Natural killer cell (primary cell): Measurements from ENCODE around the gene ABCG4. TPM values are rescaled to one million over a fixed set of nuclear protein-coding genes. Genes with fewer than 3 reads are reported as not detected.
A peak's percentile ranks its signal among the peaks of the same experiment; 100 is the strongest.

ENCODE experiments used
- ATAC-seq, 3 donors: fragments of 150-1000 bp in 2 of 3; fragments of 200-7000 bp in 1 of 3; cut with Tn5 transposase; 1 replicate in 1 of 3; 2 replicates in 2 of 3; pipeline ENCODE4 v1.10.0; 2021; ENCODE audit warnings: mild to moderate bottlenecking in 2 of 3, moderate library complexity in 2 of 3
- DNase-seq, 2 donors: peaks; one replicate each; pipeline versions ENCODE4 v3.0.0 to v3.0.0-alpha.2; 2013 to 2021; ENCODE audit warnings: mixed read lengths in 1 of 2
- H3K27ac ChIP-seq: one replicate; pipeline ENCODE4 v1.5.1; 2013; ENCODE audit warnings: mild to moderate bottlenecking, low read length
- H3K27me3 ChIP-seq: one replicate; pipeline ENCODE4 v1.6.1; 2013; ENCODE audit warnings: low read length; ENCODE audit not compliant: control insufficient read depth, insufficient read depth
- H3K36me3 ChIP-seq: one replicate; pipeline ENCODE4 v1.6.1; 2013; ENCODE audit warnings: low read length; ENCODE audit not compliant: control insufficient read depth, insufficient read depth
- H3K4me1 ChIP-seq: one replicate; pipeline ENCODE4 v1.6.1; 2013; ENCODE audit warnings: low read length; ENCODE audit not compliant: control insufficient read depth, insufficient read depth
- H3K4me3 ChIP-seq: one replicate; pipeline ENCODE4 v1.5.1; 2013; ENCODE audit warnings: low read length
- H3K9me3 ChIP-seq: one replicate; pipeline ENCODE4 v1.6.1; 2013; ENCODE audit warnings: low read length; ENCODE audit not compliant: control insufficient read depth, insufficient read depth
- H3K27ac Mint-ChIP-seq, 2 donors: one replicate each; pipeline ENCODE4 v1.8.0; 2022; ENCODE audit warnings: mild to moderate bottlenecking in 2 of 2, mixed read lengths in 2 of 2, moderate library complexity in 1 of 2
- H3K27me3 Mint-ChIP-seq, 2 donors: one replicate each; pipeline ENCODE4 v1.8.0; 2022; ENCODE audit warnings: low read depth in 2 of 2, mixed read lengths in 2 of 2
- H3K36me3 Mint-ChIP-seq: one replicate; pipeline ENCODE4 v1.8.0; 2022; ENCODE audit warnings: mixed read lengths
- H3K4me1 Mint-ChIP-seq, 2 donors: one replicate each; pipeline ENCODE4 v1.8.0; 2022; ENCODE audit warnings: mixed read lengths in 2 of 2
- H3K4me3 Mint-ChIP-seq: one replicate; pipeline ENCODE4 v1.8.0; 2022; ENCODE audit warnings: mild to moderate bottlenecking, moderate library complexity, mixed read lengths
- H3K9me3 Mint-ChIP-seq, 2 donors: one replicate each; pipeline ENCODE4 v1.8.0; 2022; ENCODE audit warnings: mixed read lengths in 2 of 2
- CTCF ChIP-seq: fragments of 200-600 bp; IDR thresholded peaks from one replicate; pipeline ENCODE4 v1.8.0; 2022; ENCODE audit warnings: antibody characterized with exemption
- WGBS: methylation state at CpG from one replicate; pipeline ENCODE4 v1.1.7; 2013; ENCODE audit warnings: missing lambda C conversion rate; ENCODE audit not compliant: insufficient coverage; 5-methylcytosine and 5-hydroxymethylcytosine counted together
- intact Hi-C: fragments of 100-400 bp; cut with micrococcal nuclease; formaldehyde crosslinking; loops from one replicate; pipeline ENCODE4 v1.14.2; 2022
- total RNA-seq, 4 donors: library from RNA; stranded (reverse); fragments of 120-200 nt in 1 of 4; gene quantifications; one replicate each; pipeline versions ENCODE4 v1.2.3 to v1.2.4, GENCODE V29; 2013 to 2022

The ABCG4 gene
- total RNA-seq, 3 donors from 2014 or later (not counting 1 experiment from before 2014, with no cell fraction given) = 0.09 TPM; not detected in 2

- H3K4me3 ChIP-seq = no peak overlapping the region
- TF ChIP-seq CTCF = no peak
- Mint-ChIP-seq H3K4me3 (no peak overlapping the region), H3K9me3 (no peaks in the 10 kb centered on the region), H3K4me1 (peaks cover 20 to 27% of the 10 kb centered on the region in 2 donors), H3K27ac (no peak overlapping the region), H3K27me3 (no peaks in the 10 kb centered on the region), H3K36me3 (peaks cover 6% of the 10 kb centered on the region)
- H3K9me3 ChIP-seq = no peaks in the 10 kb centered on the region
- WGBS = 95% methylated on average over 3 of the region's 3 CpGs
- no peak for DNase-seq
- H3K36me3 ChIP-seq = peaks cover 36% of the 10 kb centered on the region
- intact Hi-C loops = no loop called here
- ATAC-seq = no peak
- no peaks in the 10 kb centered on the region for H3K27me3 ChIP-seq
- H3K27ac ChIP-seq = no peak overlapping the region
- peaks cover 19% of the 10 kb centered on the region for H3K4me1 ChIP-seq
Measured at GRCh38 chr11:119117004-119117706, 31.7 kb upstream of the ABCG4 start.

GRCh38 chr11:119118227-119118626 lies 30.6 kb upstream of the ABCG4 start:
- Histone ChIP-seq H3K27me3 (no peaks in the 10 kb centered on the region), H3K36me3 (peaks cover 26% of the 10 kb centered on the region), H3K27ac (no peak overlapping the region), H3K4me3 (no peak overlapping the region), H3K4me1 (peaks cover 26% of the 10 kb centered on the region), H3K9me3 (no peaks in the 10 kb centered on the region)
- ATAC-seq (no peak), DNase-seq (no peak)
- Mint-ChIP-seq H3K9me3 (no peaks in the 10 kb centered on the region), H3K27me3 (no peaks in the 10 kb centered on the region), H3K36me3 (peaks cover 6% of the 10 kb centered on the region), H3K4me1 (peaks cover 31 to 37% of the 10 kb centered on the region in 2 donors), H3K4me3 (no peak overlapping the region), H3K27ac (no peak overlapping the region)
- intact Hi-C loops = no loop called here
- no peak for TF ChIP-seq CTCF
- 99% methylated on average over 3 of the region's 5 CpGs for WGBS

GRCh38 chr11:119118946-119119345 lies 29.9 kb upstream of the ABCG4 start:
- intact Hi-C loops = no loop called here
- Histone ChIP-seq H3K9me3 (no peaks in the 10 kb centered on the region), H3K36me3 (peaks cover 21% of the 10 kb centered on the region), H3K4me3 (no peak overlapping the region), H3K27ac (no peak overlapping the region), H3K4me1 (peaks cover 26% of the 10 kb centered on the region), H3K27me3 (no peaks in the 10 kb centered on the region)
- no peak overlapping the region for H3K4me3 Mint-ChIP-seq
- no CpG with 5 or more reads among the region's 1 CpG for WGBS
- ATAC-seq = no peak
- no peak for TF ChIP-seq CTCF
- no peaks in the 10 kb centered on the region for H3K9me3 Mint-ChIP-seq
- H3K27me3 Mint-ChIP-seq = no peaks in the 10 kb centered on the region
- peaks cover 6% of the 10 kb centered on the region for H3K36me3 Mint-ChIP-seq
- peaks cover 32 to 39% of the 10 kb centered on the region in 2 donors for H3K4me1 Mint-ChIP-seq
- H3K27ac Mint-ChIP-seq = no peak overlapping the region
- DNase-seq = no peak

DNA sequence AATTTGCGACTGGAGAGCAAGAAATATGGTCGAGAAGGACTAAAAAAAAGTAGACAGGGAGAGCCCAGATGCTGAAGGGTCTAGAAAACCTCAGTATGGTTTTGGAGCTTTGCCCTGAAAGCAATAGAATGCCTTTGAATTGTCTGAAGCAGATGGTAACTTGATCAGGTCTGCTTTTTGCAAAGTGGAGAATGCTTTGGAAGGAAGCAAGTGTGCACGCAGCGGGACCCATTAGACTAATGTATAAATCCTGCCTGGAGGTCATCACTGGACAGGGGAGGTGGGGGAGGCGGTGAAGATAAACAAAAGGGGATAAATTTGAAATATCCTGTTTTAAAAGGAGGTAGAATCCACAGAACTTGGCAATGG lies 28.2 kb upstream of the ABCG4 start:
- H3K36me3 Mint-ChIP-seq = peaks cover under 1% of the 10 kb centered on the region
- H3K4me1 Mint-ChIP-seq = peaks cover 32 to 33% of the 10 kb centered on the region in 2 donors
- no peaks in the 10 kb centered on the region for H3K27me3 Mint-ChIP-seq
- no peaks in the 10 kb centered on the region for H3K27me3 ChIP-seq
- no peaks in the 10 kb centered on the region for H3K9me3 Mint-ChIP-seq
- peak overlapping the region; percentile 91 for H3K4me3 Mint-ChIP-seq
- H3K9me3 ChIP-seq = no peaks in the 10 kb centered on the region
- no peak for TF ChIP-seq CTCF
- peak overlapping the region; percentile 87 to 90 for H3K27ac Mint-ChIP-seq
- H3K27ac ChIP-seq = peak overlapping the region; percentile 73
- DNase-seq (peak in 1 of 2 donors; percentile 29), ATAC-seq (no peak)
- intact Hi-C loops = loop anchor here (1.0 to 5.0 kb wide), 4 partner anchors 18 to 53 kb away; partner anchors contain the start of genes HMBS and VPS11
- 51% methylated on average over 5 of the region's 5 CpGs for WGBS
- H3K4me3 ChIP-seq = peak overlapping the region; percentile 42
- H3K36me3 ChIP-seq = peaks cover 12% of the 10 kb centered on the region
- peaks cover 24% of the 10 kb centered on the region for H3K4me1 ChIP-seq
